Esophagus muscularis mucosa (tissue), 4 donors: Measurements from ENCODE around the gene SOX5. TPM values are rescaled to one million over a fixed set of nuclear protein-coding genes. Genes with fewer than 3 reads are reported as not detected.
"Not testable (repeated sequence)": the region's sequence is repeated elsewhere in the genome, so short reads cannot be mapped to it uniquely, and the experiment has no call there.

ENCODE experiments used
- DNase-seq: peaks from one replicate; pipeline ENCODE4 v3.0.0-alpha.2; 2017; ENCODE audit errors: extremely low spot score
- H3K27ac ChIP-seq, 4 donors: fragments of 200-600 bp; sonication (generic); replicated peaks in 1 of 4; 1 replicate in 3 of 4; 2 replicates in 1 of 4; pipeline ENCODE4 v1.5.1; 2016 to 2019; ENCODE audit warnings: mild to moderate bottlenecking in 1 of 4
- H3K27me3 ChIP-seq, 4 donors: fragments of 200-600 bp; sonication (generic); one replicate each; pipeline versions ENCODE4 v1.5.1 to v1.6.0; 2016 to 2019
- H3K36me3 ChIP-seq, 4 donors: fragments of 200-600 bp; sonication (generic); one replicate each; pipeline ENCODE4 v1.5.1; 2016 to 2019
- H3K4me1 ChIP-seq, 4 donors: fragments of 200-600 bp; sonication (generic); one replicate each; pipeline ENCODE4 v1.5.1; 2016 to 2019
- H3K4me3 ChIP-seq, 4 donors: fragments of 200-600 bp; sonication (generic); 1 replicate in 2 of 4; 2 replicates in 2 of 4; pipeline ENCODE4 v1.5.1; 2016 to 2019; ENCODE audit warnings: mild to moderate bottlenecking in 4 of 4, moderate library complexity in 1 of 4
- H3K9me3 ChIP-seq, 4 donors: fragments of 200-600 bp; sonication (generic); 1 replicate in 3 of 4; 2 replicates in 1 of 4; pipeline ENCODE4 v1.5.1; 2016 to 2019
- EP300 ChIP-seq: sonication (generic); formaldehyde crosslinking; IDR thresholded peaks from one replicate; pipeline ENCODE4 v1.6.1; 2017; ENCODE audit warnings: antibody characterized with exemption
- POLR2A ChIP-seq: fragments of 450-650 bp; IDR thresholded peaks from one replicate; pipeline ENCODE4 v1.6.1; 2017; ENCODE audit warnings: antibody characterized with exemption, moderate library complexity, mild to moderate bottlenecking, low read depth
- POLR2AphosphoS5 ChIP-seq, 2 donors: sonication (generic); formaldehyde crosslinking; IDR thresholded peaks; one replicate each; pipeline ENCODE4 v1.6.1; 2017; ENCODE audit warnings: antibody characterized with exemption in 2 of 2
- WGBS: methylation state at CpG from one replicate; pipeline ENCODE4 v1.1.5; 2018; 5-methylcytosine and 5-hydroxymethylcytosine counted together
- intact Hi-C: fragments of 100-400 bp; cut with DNase I; formaldehyde crosslinking; loops from one replicate; pipeline ENCODE4 v1.15.1; 2023
- total RNA-seq, 4 donors: library from RNA; depleted of rRNA; stranded (reverse); fragments of >200 nt; gene quantifications; one replicate each; pipeline versions ENCODE4 v1.1.0 to v1.2.1, GENCODE V29; 2016
- TF ChIP-seq, protein P1 (sequence below), 3 experiments: fragments of 200-600 bp in 2 of 3; fragments of 450-650 bp in 1 of 3; sonication (generic) in 2 of 3; IDR thresholded peaks; one replicate each; pipeline ENCODE4 v1.5.1; 2017 to 2019; ENCODE audit warnings: antibody characterized with exemption in 3 of 3, mild to moderate bottlenecking in 2 of 3, moderate library complexity in 1 of 3

The SOX5 gene
- total RNA-seq, 4 donors from 2014 or later, result 7.1 to 11.6 (median 8.8) TPM

GRCh38 chr12:23884909-23885308 lies 64.6 kb downstream of the SOX5 start:
- no peak overlapping the region for H3K27ac ChIP-seq
- no peak for DNase-seq
- no peaks in the 10 kb centered on the region for H3K27me3 ChIP-seq
- TF ChIP-seq POLR2A (no peak), EP300 (no peak), POLR2AphosphoS5 (IDR thresholded peaks at IDR 0.05) (no peak)
- TF ChIP-seq, protein P1, sequence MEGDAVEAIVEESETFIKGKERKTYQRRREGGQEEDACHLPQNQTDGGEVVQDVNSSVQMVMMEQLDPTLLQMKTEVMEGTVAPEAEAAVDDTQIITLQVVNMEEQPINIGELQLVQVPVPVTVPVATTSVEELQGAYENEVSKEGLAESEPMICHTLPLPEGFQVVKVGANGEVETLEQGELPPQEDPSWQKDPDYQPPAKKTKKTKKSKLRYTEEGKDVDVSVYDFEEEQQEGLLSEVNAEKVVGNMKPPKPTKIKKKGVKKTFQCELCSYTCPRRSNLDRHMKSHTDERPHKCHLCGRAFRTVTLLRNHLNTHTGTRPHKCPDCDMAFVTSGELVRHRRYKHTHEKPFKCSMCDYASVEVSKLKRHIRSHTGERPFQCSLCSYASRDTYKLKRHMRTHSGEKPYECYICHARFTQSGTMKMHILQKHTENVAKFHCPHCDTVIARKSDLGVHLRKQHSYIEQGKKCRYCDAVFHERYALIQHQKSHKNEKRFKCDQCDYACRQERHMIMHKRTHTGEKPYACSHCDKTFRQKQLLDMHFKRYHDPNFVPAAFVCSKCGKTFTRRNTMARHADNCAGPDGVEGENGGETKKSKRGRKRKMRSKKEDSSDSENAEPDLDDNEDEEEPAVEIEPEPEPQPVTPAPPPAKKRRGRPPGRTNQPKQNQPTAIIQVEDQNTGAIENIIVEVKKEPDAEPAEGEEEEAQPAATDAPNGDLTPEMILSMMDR (IDR thresholded peaks at IDR 0.05), result no peak
- H3K9me3 ChIP-seq, result no peaks in the 10 kb centered on the region
- no peak overlapping the region for H3K4me3 ChIP-seq
- no peaks in the 10 kb centered on the region for H3K36me3 ChIP-seq
- H3K4me1 ChIP-seq, result no peaks in the 10 kb centered on the region
- intact Hi-C loops, result no loop called here
- WGBS, result 95% methylated on average over 3 of the region's 3 CpGs

GRCh38 chr12:23880988-23881387 lies 68.5 kb downstream of the SOX5 start:
- WGBS, result 83% methylated on average over 5 of the region's 5 CpGs
- intact Hi-C loops, result no loop called here
- DNase-seq, result no peak
- H3K4me3 ChIP-seq, result no peak overlapping the region
- H3K27ac ChIP-seq, result no peak overlapping the region
- TF ChIP-seq POLR2A (no peak), EP300 (no peak), POLR2AphosphoS5 (IDR thresholded peaks at IDR 0.05) (no peak)
- TF ChIP-seq, protein P1 (IDR thresholded peaks at IDR 0.05), result no peak
- no peaks in the 10 kb centered on the region for H3K27me3 ChIP-seq
- no peaks in the 10 kb centered on the region for H3K36me3 ChIP-seq
- H3K9me3 ChIP-seq, result no peaks in the 10 kb centered on the region
- no peaks in the 10 kb centered on the region for H3K4me1 ChIP-seq

DNA sequence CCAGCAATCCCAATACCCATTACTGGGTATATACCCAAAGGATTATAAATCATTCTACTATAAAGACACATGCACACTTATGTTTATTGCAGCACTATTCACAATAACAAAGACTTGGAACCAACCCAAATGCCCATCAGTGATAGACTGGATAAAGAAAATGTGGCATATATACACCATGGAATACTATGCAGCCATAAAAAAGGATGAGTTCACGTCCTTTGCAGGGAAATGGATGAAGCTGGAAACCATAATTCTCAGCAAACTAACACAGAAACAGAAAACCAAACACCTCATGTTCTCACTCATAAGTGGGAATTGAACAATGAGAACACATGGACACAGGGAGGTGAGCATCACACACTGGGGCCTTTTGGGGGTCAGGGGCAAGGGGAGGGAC lies 72.9 kb downstream of the SOX5 start:
- WGBS, result 90% methylated on average over 1 of the region's 1 CpG
- intact Hi-C loops, H3K27me3 ChIP-seq, DNase-seq, H3K4me1 ChIP-seq, H3K36me3 ChIP-seq, H3K27ac ChIP-seq, H3K4me3 ChIP-seq, H3K9me3 ChIP-seq: not testable (repeated sequence)

- TF ChIP-seq POLR2AphosphoS5 (IDR thresholded peaks at IDR 0.05), result no peak
- no peak for DNase-seq
- Histone ChIP-seq H3K4me3 (no peak overlapping the region), H3K27me3 (no peaks in the 10 kb centered on the region), H3K4me1 (no peaks in the 10 kb centered on the region), H3K9me3 (no peaks in the 10 kb centered on the region), H3K27ac (no peak overlapping the region), H3K36me3 (no peaks in the 10 kb centered on the region)
- intact Hi-C loops, result no loop called here
Observed at GRCh38 chr12:23867794-23868193, 81.7 kb downstream of the SOX5 start.

DNA sequence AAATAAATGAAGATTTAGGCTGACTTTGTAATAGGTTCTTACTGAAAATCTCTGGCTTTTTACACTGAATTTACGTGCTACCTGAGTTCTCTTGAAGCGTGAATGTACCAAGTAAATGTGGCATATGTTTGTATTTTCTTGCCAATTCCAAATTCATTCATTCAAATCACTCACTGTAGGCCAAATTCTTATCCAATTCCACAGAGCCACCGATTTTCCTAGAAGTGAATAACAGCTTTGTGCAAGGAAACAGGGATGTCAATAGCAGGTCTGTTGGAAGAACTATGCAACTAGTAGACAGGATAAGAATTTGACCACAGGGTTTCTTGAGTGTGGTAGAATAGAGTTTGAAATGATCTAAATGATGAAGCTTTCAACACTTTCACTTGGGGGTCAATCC lies 86.8 kb downstream of the SOX5 start:
- H3K27me3 ChIP-seq, result no peaks in the 10 kb centered on the region
- H3K36me3 ChIP-seq, result no peaks in the 10 kb centered on the region
- intact Hi-C loops, result no loop called here
- no peak overlapping the region for H3K27ac ChIP-seq
- no peaks in the 10 kb centered on the region for H3K4me1 ChIP-seq
- H3K9me3 ChIP-seq, result peaks cover 0 to 16% (median 5%) of the 10 kb centered on the region in 4 donors
- no peak for TF ChIP-seq EP300
- TF ChIP-seq POLR2AphosphoS5 (IDR thresholded peaks at IDR 0.05), result no peak
- TF ChIP-seq, protein P1 (IDR thresholded peaks at IDR 0.05), result no peak
- TF ChIP-seq POLR2A, result no peak
- 93% methylated on average over 3 of the region's 3 CpGs for WGBS
- DNase-seq, result no peak
- no peak overlapping the region for H3K4me3 ChIP-seq

DNA sequence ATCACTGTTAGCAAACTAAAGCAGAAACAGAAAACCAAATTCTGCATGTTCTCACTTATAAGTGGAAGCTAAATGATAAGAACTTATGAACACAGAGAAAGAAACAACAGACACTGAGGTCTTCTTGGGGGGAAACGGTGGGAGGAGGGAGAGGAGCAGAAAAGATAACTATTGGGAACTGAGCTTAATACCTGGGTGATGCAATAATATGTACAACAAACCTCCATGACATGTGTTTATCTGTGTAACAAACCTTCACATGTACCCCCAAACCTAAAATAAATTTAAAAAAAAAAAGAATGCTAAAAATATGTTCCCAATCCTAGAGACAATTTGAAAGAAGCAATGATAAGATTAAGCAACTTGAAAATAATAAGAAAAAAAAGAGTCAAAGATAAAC lies 89.5 kb downstream of the SOX5 start:
- no peak for DNase-seq
- 74% methylated on average over 1 of the region's 1 CpG for WGBS
- Histone ChIP-seq H3K4me1 (no peaks in the 10 kb centered on the region), H3K4me3 (no peak overlapping the region), H3K27ac (no peak overlapping the region), H3K36me3 (no peaks in the 10 kb centered on the region), H3K9me3 (peaks cover 0 to 16% (median 5%) of the 10 kb centered on the region in 4 donors), H3K27me3 (no peaks in the 10 kb centered on the region)
- intact Hi-C loops, result no loop called here
- TF ChIP-seq POLR2AphosphoS5 (IDR thresholded peaks at IDR 0.05) (no peak), POLR2A (no peak), EP300 (no peak)
- TF ChIP-seq, protein P1 (IDR thresholded peaks at IDR 0.05), result no peak
